ENCODE measurements around the gene DOCK2. TPM values are rescaled to one million over a fixed set of nuclear protein-coding genes. Genes with fewer than 3 reads are reported as not detected.

Gene DOCK2
- polyA plus RNA-seq, 3 donors = 57.5 to 178 (median 115) TPM

DNA sequence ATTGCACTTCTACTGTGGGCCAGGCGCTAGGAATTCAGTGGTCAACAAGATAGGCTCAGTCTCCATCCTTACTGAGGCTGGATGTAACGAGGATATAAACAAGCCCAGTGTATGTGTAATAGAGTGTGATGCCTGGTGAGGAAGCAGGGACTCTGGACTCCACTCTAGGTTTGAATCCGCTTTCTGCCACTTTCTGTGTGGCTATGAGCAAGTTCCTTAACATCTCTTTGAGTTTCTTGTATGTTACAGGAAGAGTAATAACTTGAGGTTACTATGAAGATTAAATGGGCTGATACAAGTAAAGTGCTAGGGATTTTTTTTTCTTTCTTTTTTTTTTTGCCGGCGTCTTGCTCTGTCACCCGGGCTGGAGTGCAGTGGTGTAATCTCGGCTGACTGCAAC lies 12.4 kb downstream of the DOCK2 start:
- H3K27me3 ChIP-seq (ENCODE audit: control insufficient read depth in 2 of 2, insufficient read depth in 2 of 2, low read length in 2 of 2) = no peaks in the 10 kb centered on the region
- Mint-ChIP-seq H3K9me3 (no peaks in the 10 kb centered on the region), H3K27ac (peak overlapping the region; percentile 77 to 97 (median 93)), H3K36me3 (peaks cover 32 to 52% of the 10 kb centered on the region in 2 donors), H3K4me3 (no peak overlapping the region), H3K27me3 (ENCODE audit: low read depth in 3 of 3) (no peaks in the 10 kb centered on the region), H3K4me1 (peaks cover 95% of the 10 kb centered on the region)
- DNase-seq = peak in 1 of 3 donors; percentile 53
- WGBS (ENCODE audit: insufficient coverage) = 50% methylated on average over 1 of the region's 7 CpGs
- peak overlapping the region; percentile 87 for H3K4me2 ChIP-seq (replicated peaks; ENCODE audit: extremely low read depth, low read length, poor library complexity, severe bottlenecking)
- no peaks in the 10 kb centered on the region for H3K9me3 ChIP-seq (replicated peaks in 1 of 2; ENCODE audit: control insufficient read depth in 1 of 2, insufficient read depth in 1 of 2, low read length in 2 of 2)
- no peak overlapping the region for H3K4me3 ChIP-seq (replicated peaks in 1 of 3; ENCODE audit: low read depth in 2 of 3, low read length in 3 of 3)
- H4K20me1 ChIP-seq (ENCODE audit: insufficient read depth, low read length) = peaks cover 95% of the 10 kb centered on the region
- TF ChIP-seq, protein P1, sequence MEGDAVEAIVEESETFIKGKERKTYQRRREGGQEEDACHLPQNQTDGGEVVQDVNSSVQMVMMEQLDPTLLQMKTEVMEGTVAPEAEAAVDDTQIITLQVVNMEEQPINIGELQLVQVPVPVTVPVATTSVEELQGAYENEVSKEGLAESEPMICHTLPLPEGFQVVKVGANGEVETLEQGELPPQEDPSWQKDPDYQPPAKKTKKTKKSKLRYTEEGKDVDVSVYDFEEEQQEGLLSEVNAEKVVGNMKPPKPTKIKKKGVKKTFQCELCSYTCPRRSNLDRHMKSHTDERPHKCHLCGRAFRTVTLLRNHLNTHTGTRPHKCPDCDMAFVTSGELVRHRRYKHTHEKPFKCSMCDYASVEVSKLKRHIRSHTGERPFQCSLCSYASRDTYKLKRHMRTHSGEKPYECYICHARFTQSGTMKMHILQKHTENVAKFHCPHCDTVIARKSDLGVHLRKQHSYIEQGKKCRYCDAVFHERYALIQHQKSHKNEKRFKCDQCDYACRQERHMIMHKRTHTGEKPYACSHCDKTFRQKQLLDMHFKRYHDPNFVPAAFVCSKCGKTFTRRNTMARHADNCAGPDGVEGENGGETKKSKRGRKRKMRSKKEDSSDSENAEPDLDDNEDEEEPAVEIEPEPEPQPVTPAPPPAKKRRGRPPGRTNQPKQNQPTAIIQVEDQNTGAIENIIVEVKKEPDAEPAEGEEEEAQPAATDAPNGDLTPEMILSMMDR (IDR thresholded peaks at IDR 0.05) = no peak
- intact Hi-C loops (cut with micrococcal nuclease) = no loop called here
- peak overlapping the region; percentile 77 to 93 for H3K27ac ChIP-seq (ENCODE audit: low read depth in 1 of 2, low read length in 2 of 2)
- H3K79me2 ChIP-seq (ENCODE audit: insufficient read depth, low read length) = peaks cover 100% of the 10 kb centered on the region
- peaks cover 80 to 85% of the 10 kb centered on the region in 2 donors for H3K4me1 ChIP-seq (ENCODE audit: control insufficient read depth in 1 of 2, insufficient read depth in 2 of 2, low read length in 2 of 2)
- no peak overlapping the region for H3K9ac ChIP-seq (ENCODE audit: insufficient read depth, low read length, poor library complexity, severe bottlenecking)
- H3K36me3 ChIP-seq (replicated peaks in 1 of 2; ENCODE audit: control insufficient read depth in 1 of 2, insufficient read depth in 2 of 2, low read length in 2 of 2) = peaks cover 6 to 31% of the 10 kb centered on the region in 2 donors
- H2AFZ ChIP-seq (ENCODE audit: insufficient read depth, low read depth, low read length, poor library complexity, severe bottlenecking) = no peak overlapping the region

- Mint-ChIP-seq H3K4me3 (peak overlapping the region; percentile 34 to 68), H3K27ac (peak overlapping the region; percentile 83 to 97 (median 95)), H3K27me3 (ENCODE audit: low read depth in 3 of 3) (no peaks in the 10 kb centered on the region), H3K9me3 (no peaks in the 10 kb centered on the region), H3K36me3 (peaks cover 41 to 59% of the 10 kb centered on the region in 2 donors), H3K4me1 (peaks cover 97% of the 10 kb centered on the region)
- Histone ChIP-seq H3K27ac (ENCODE audit: low read depth in 1 of 2, low read length in 2 of 2) (peak overlapping the region; percentile 85 to 93), H3K9ac (ENCODE audit: insufficient read depth, low read length, poor library complexity, severe bottlenecking) (peak overlapping the region; percentile 48), H3K9me3 (replicated peaks in 1 of 2; ENCODE audit: control insufficient read depth in 1 of 2, insufficient read depth in 1 of 2, low read length in 2 of 2) (no peaks in the 10 kb centered on the region), H3K4me2 (replicated peaks; ENCODE audit: extremely low read depth, low read length, poor library complexity, severe bottlenecking) (peak overlapping the region; percentile 55), H4K20me1 (ENCODE audit: insufficient read depth, low read length) (peaks cover 100% of the 10 kb centered on the region), H3K4me1 (ENCODE audit: control insufficient read depth in 1 of 2, insufficient read depth in 2 of 2, low read length in 2 of 2) (peaks cover 93 to 98% of the 10 kb centered on the region in 2 donors), H3K27me3 (ENCODE audit: control insufficient read depth in 2 of 2, insufficient read depth in 2 of 2, low read length in 2 of 2) (no peaks in the 10 kb centered on the region), H3K79me2 (ENCODE audit: insufficient read depth, low read length) (peaks cover 100% of the 10 kb centered on the region), H3K4me3 (replicated peaks in 1 of 3; ENCODE audit: low read depth in 2 of 3, low read length in 3 of 3) (peak overlapping the region in 1 of 3 experiments; percentile 38), H2AFZ (ENCODE audit: insufficient read depth, low read depth, low read length, poor library complexity, severe bottlenecking) (no peak overlapping the region), H3K36me3 (replicated peaks in 1 of 2; ENCODE audit: control insufficient read depth in 1 of 2, insufficient read depth in 2 of 2, low read length in 2 of 2) (peaks cover 19 to 45% of the 10 kb centered on the region in 2 donors)
- peak; percentile 72 to 91 (median 87) for DNase-seq
- TF ChIP-seq, protein P1 (IDR thresholded peaks at IDR 0.05) = no peak
- intact Hi-C loops (cut with micrococcal nuclease) = no loop called here
- 47% methylated on average over 5 of the region's 5 CpGs for WGBS (ENCODE audit: insufficient coverage)
Measured at GRCh38 chr5:169650701-169651331, 13.7 kb downstream of the DOCK2 start.

Data from CD14-positive monocyte (primary cell).